HL-60 (cell line): Measurements from ENCODE around the gene TTC29.
"Not testable (repeated sequence)": the region's sequence is repeated elsewhere in the genome, so short reads cannot be mapped to it uniquely, and the experiment has no call there.

Experiments
- DNase-seq, 2 experiments: peaks; one replicate each; pipeline ENCODE4 v3.0.0-alpha.2; 2010 to 2020; ENCODE audit warnings: low read depth in 1 of 2, low spot score in 1 of 2
- H3K27ac ChIP-seq: fragments of 250-450 bp; sonication (Bioruptor Pico); replicated peaks from 2 replicates; pipeline ENCODE4 v1.5.1; 2020; ENCODE audit warnings: mild to moderate bottlenecking, moderate library complexity
- H3K27me3 ChIP-seq: fragments of 250-450 bp; sonication (Bioruptor Pico); 2 replicates; pipeline ENCODE4 v1.5.1; 2021; ENCODE audit warnings: mild to moderate bottlenecking, moderate library complexity; ENCODE audit not compliant: insufficient read depth, poor library complexity, severe bottlenecking
- H3K4me3 ChIP-seq: replicated peaks from 2 replicates; pipeline ENCODE4 v1.5.1; 2011; ENCODE audit warnings: mild to moderate bottlenecking, control low read depth, low read length; ENCODE audit not compliant: insufficient read depth
- GABPA ChIP-seq: IDR thresholded peaks from 2 replicates; pipeline ENCODE4 v1.6.1; 2012; ENCODE audit warnings: low read depth
- POLR2AphosphoS5 ChIP-seq: IDR thresholded peaks from 2 replicates; pipeline ENCODE4 v1.6.1; 2012; ENCODE audit warnings: low read depth
- SPI1 ChIP-seq: IDR thresholded peaks from 2 replicates; pipeline ENCODE4 v1.6.1; 2012; ENCODE audit warnings: low read depth, mild to moderate bottlenecking, borderline replicate concordance
- TF ChIP-seq, protein P1 (sequence below): IDR thresholded peaks from one replicate; pipeline ENCODE4 v1.5.1; 2011; ENCODE audit warnings: low read length, control low read depth, inconsistent platforms; ENCODE audit not compliant: insufficient read depth
- TF ChIP-seq, protein P2 (sequence below): IDR thresholded peaks from 2 replicates; pipeline ENCODE4 v1.6.1; 2012; ENCODE audit warnings: low read depth; ENCODE audit not compliant: insufficient replicate concordance

TTC29 gene

DNA sequence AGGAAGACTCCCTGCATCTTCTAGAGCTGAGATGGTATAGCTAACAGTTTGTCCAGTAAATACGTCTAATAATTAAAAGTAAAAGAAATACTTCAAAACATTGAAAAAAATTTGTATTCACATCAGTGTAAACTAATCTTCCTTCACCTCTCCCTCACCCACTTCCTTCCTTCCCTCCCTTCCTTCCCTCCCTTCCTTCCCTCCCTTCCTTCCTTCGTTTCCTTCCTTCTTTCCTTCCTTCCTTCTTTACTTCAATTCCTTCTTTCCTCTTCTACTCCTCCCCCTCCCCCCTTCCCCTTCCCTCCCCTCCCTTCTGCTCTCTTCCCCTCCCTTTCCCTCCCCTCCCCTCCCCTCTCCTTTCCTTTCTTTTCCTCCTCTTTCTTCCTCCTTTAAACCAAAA, 203.2 kb downstream of the TTC29 start:
- no peak for DNase-seq
- TF ChIP-seq POLR2AphosphoS5 (no peak), SPI1 (no peak), GABPA (no peak)
- TF ChIP-seq, protein P1, sequence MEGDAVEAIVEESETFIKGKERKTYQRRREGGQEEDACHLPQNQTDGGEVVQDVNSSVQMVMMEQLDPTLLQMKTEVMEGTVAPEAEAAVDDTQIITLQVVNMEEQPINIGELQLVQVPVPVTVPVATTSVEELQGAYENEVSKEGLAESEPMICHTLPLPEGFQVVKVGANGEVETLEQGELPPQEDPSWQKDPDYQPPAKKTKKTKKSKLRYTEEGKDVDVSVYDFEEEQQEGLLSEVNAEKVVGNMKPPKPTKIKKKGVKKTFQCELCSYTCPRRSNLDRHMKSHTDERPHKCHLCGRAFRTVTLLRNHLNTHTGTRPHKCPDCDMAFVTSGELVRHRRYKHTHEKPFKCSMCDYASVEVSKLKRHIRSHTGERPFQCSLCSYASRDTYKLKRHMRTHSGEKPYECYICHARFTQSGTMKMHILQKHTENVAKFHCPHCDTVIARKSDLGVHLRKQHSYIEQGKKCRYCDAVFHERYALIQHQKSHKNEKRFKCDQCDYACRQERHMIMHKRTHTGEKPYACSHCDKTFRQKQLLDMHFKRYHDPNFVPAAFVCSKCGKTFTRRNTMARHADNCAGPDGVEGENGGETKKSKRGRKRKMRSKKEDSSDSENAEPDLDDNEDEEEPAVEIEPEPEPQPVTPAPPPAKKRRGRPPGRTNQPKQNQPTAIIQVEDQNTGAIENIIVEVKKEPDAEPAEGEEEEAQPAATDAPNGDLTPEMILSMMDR, result no peak
- TF ChIP-seq, protein P2, sequence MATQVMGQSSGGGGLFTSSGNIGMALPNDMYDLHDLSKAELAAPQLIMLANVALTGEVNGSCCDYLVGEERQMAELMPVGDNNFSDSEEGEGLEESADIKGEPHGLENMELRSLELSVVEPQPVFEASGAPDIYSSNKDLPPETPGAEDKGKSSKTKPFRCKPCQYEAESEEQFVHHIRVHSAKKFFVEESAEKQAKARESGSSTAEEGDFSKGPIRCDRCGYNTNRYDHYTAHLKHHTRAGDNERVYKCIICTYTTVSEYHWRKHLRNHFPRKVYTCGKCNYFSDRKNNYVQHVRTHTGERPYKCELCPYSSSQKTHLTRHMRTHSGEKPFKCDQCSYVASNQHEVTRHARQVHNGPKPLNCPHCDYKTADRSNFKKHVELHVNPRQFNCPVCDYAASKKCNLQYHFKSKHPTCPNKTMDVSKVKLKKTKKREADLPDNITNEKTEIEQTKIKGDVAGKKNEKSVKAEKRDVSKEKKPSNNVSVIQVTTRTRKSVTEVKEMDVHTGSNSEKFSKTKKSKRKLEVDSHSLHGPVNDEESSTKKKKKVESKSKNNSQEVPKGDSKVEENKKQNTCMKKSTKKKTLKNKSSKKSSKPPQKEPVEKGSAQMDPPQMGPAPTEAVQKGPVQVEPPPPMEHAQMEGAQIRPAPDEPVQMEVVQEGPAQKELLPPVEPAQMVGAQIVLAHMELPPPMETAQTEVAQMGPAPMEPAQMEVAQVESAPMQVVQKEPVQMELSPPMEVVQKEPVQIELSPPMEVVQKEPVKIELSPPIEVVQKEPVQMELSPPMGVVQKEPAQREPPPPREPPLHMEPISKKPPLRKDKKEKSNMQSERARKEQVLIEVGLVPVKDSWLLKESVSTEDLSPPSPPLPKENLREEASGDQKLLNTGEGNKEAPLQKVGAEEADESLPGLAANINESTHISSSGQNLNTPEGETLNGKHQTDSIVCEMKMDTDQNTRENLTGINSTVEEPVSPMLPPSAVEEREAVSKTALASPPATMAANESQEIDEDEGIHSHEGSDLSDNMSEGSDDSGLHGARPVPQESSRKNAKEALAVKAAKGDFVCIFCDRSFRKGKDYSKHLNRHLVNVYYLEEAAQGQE, result no peak

DNA sequence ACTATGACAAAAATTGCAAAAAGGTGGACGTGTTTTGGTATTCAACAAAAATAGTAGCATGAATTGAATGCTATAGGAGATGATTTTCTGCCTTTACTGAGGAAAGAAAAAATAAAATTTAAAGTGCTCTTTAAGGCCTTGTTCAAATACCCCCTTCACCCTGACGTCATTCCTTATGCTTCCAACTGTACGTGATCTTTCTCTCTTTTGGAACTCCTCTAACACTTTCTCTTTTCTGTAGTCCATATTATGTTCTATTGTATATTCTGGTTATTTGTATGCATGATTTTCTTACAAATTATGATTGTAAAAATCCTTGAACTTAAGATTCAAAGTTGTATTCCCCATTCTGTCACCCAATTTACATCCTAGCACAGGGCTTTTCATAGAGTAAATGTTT, 206.5 kb downstream of the TTC29 start:
- TF ChIP-seq, protein P2, result no peak
- TF ChIP-seq, protein P1, result no peak
- H3K27me3 ChIP-seq, result no peaks in the 10 kb centered on the region
- H3K27ac ChIP-seq, result no peak overlapping the region
- DNase-seq, result no peak
- no peak overlapping the region for H3K4me3 ChIP-seq

More for the DNA sequence above, 203.2 kb downstream of the TTC29 start:
- Histone ChIP-seq H3K27me3 (no peaks in the 10 kb centered on the region), H3K4me3 (no peak overlapping the region), H3K27ac (no peak overlapping the region)

DNA sequence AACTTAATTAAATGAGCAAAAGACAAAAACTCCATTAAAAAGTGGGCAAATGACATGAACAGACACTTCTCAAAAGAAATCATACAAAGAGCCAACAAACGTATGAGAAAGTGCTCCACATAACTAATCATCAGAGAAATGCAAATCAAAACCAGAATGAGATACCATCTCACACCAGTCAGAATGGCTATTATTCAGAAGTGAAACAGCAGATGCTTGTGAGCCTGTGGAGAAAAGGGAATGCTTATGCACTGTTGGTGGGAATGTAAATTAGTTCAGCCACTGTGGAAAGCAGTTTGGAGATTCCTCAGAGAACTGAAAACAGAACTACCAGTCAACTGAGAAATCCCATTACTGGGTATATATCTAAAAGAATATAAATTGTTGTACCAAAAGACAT, 222.1 kb downstream of the TTC29 start:
- H3K27me3 ChIP-seq, H3K27ac ChIP-seq, H3K4me3 ChIP-seq, DNase-seq: not testable (repeated sequence)

DNA sequence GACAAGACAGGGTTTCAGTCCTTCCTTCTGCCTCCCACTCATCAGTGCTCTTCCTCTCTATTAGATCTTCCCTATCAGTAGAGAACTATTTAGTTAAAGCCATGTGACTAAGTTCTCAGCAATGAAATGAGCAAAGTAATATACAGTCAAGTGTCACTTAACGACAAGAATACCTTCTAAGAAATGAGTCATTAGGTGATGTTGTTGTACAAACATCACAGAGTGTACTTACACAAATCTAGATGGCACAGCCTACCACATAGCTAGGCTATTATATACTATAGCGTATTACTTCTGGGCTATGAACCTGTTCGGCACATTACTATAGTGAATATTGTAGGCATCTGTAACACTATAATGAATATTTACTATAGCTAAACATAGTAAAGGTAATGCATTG, 235.7 kb downstream of the TTC29 start:
- Histone ChIP-seq H3K27ac (no peak overlapping the region), H3K27me3 (no peaks in the 10 kb centered on the region), H3K4me3 (no peak overlapping the region)
- DNase-seq, result no peak
- TF ChIP-seq GABPA, result no peak
- TF ChIP-seq POLR2AphosphoS5, result no peak
- TF ChIP-seq, protein P2, result no peak
- TF ChIP-seq, protein P1, result no peak
- TF ChIP-seq SPI1, result no peak
